Upper lobe of left lung (tissue), 4 donors: ENCODE results near the gene TYMP.

Source experiments
- CTCF ChIP-seq, 6 experiments: fragments of 450-650 bp in 4 of 6; fragments of 200-600 bp in 2 of 6; sonication (generic) in 2 of 6; IDR thresholded peaks; one replicate each; pipeline ENCODE4 v1.5.1; 2016 to 2019; ENCODE audit warnings: antibody characterized with exemption in 6 of 6
- EP300 ChIP-seq, 4 donors: sonication (generic); formaldehyde crosslinking; IDR thresholded peaks; one replicate each; pipeline ENCODE4 v1.5.1; 2017; ENCODE audit warnings: antibody characterized with exemption in 4 of 4, control low read depth in 2 of 4
- POLR2A ChIP-seq, 4 donors: fragments of 450-650 bp; IDR thresholded peaks; one replicate each; pipeline ENCODE4 v1.5.1; 2016 to 2017; ENCODE audit warnings: antibody characterized with exemption in 4 of 4, mild to moderate bottlenecking in 2 of 4

- TF ChIP-seq CTCF (IDR thresholded peaks at IDR 0.05) (no peak), EP300 (IDR thresholded peaks at IDR 0.05) (no peak), POLR2A (IDR thresholded peaks at IDR 0.05) (no peak)
Measured at GRCh38 chr22:50536226-50536625, 6.4 kb upstream of the TYMP start.
